SK-MEL-5 (cell line): ENCODE results near the gene ZFP91. TPM values are rescaled to one million over a fixed set of nuclear protein-coding genes. Genes with fewer than 3 reads are reported as not detected.

Source experiments
- DNase-seq: peaks from one replicate; pipeline ENCODE4 v3.0.0-alpha.2; 2016; ENCODE audit warnings: low read depth, low spot score
- in situ Hi-C: cut with HindIII; loops from 2 replicates; pipeline ENCODE4 v1.10.0; 2016; ENCODE audit warnings: low sequenced_read_pairs, high pct_unique_total_duplicates, low pct_unique_long_range_greater_than_20kb
- total RNA-seq: library from RNA; depleted of rRNA; stranded (reverse); fragments of >200 nt; shearing (Covaris generic); gene quantifications from 2 replicates; pipeline ENCODE4 v1.2.3, GENCODE V29; 2014

The ZFP91 gene
- total RNA-seq, 1 experiment from 2014 or later: 58.7 TPM

GRCh38 chr11:58617976-58618557, 39.2 kb downstream of the ZFP91 start:
- in situ Hi-C loops: no loop called here
- DNase-seq: peak; percentile 39

- no peak for DNase-seq
- in situ Hi-C loops: no loop called here
These were observed 42.9 kb downstream of the ZFP91 start for GRCh38 chr11:58621586-58622262.

GRCh38 chr11:58622344-58622743, 43.5 kb downstream of the ZFP91 start, which contains the start of gene CNTF:
CNTF (plus strand) TSS chr11:58622665; CDS start chr11:58622753, 88 bp downstream.
- peak; percentile 33 for DNase-seq
- in situ Hi-C loops: no loop called here

GRCh38 chr11:58625086-58625485, 46.2 kb downstream of the ZFP91 start:
- in situ Hi-C loops: no loop called here
- DNase-seq: no peak

GRCh38 chr11:58625826-58626460, 47.1 kb downstream of the ZFP91 start:
- in situ Hi-C loops: no loop called here
- DNase-seq: no peak

- DNase-seq: no peak
- in situ Hi-C loops: no loop called here
These were observed 48.1 kb downstream of the ZFP91 start for GRCh38 chr11:58626934-58627483.

GRCh38 chr11:58628446-58628845, 49.6 kb downstream of the ZFP91 start:
- DNase-seq: no peak
- in situ Hi-C loops: no loop called here

GRCh38 chr11:58629857-58630256, 51.0 kb downstream of the ZFP91 start:
- peak; percentile 73 for DNase-seq
- in situ Hi-C loops: no loop called here

- in situ Hi-C loops: no loop called here
- no peak for DNase-seq
These were observed 52.5 kb downstream of the ZFP91 start for GRCh38 chr11:58631378-58631777.

GRCh38 chr11:58632510-58632909, 53.6 kb downstream of the ZFP91 start:
- in situ Hi-C loops: no loop called here

GRCh38 chr11:58636587-58636986, 57.7 kb downstream of the ZFP91 start:
- in situ Hi-C loops: no loop called here
- DNase-seq: no peak

More at GRCh38 chr11:58632510-58632909, 53.6 kb downstream of the ZFP91 start:
- no peak for DNase-seq

- in situ Hi-C loops: no loop called here
These were observed 58.5 kb downstream of the ZFP91 start for GRCh38 chr11:58637371-58637770.

GRCh38 chr11:58639103-58639502, 60.2 kb downstream of the ZFP91 start:
- in situ Hi-C loops: no loop called here
- DNase-seq: no peak

More at GRCh38 chr11:58637371-58637770, 58.5 kb downstream of the ZFP91 start:
- no peak for DNase-seq

GRCh38 chr11:58639669-58640068, 60.8 kb downstream of the ZFP91 start:
- no peak for DNase-seq
- in situ Hi-C loops: no loop called here

GRCh38 chr11:58640386-58641023, 61.6 kb downstream of the ZFP91 start:
- DNase-seq: peak; percentile 75

GRCh38 chr11:58641341-58641740, 62.5 kb downstream of the ZFP91 start:
- no peak for DNase-seq
- in situ Hi-C loops: no loop called here

More at GRCh38 chr11:58640386-58641023, 61.6 kb downstream of the ZFP91 start:
- in situ Hi-C loops: no loop called here

- in situ Hi-C loops: no loop called here
- DNase-seq: peak; percentile 94
These were observed 63.1 kb downstream of the ZFP91 start for GRCh38 chr11:58641803-58642581.
